Suprapubic skin (tissue), 3 donors: ENCODE results near the gene INSIG2.

Experiments
- CTCF ChIP-seq, 2 donors: fragments of 200-600 bp in 1 of 2; fragments of 450-650 bp in 1 of 2; sonication (generic) in 1 of 2; IDR thresholded peaks; one replicate each; pipeline ENCODE4 v1.5.1; 2016 to 2019; ENCODE audit warnings: antibody characterized with exemption in 2 of 2, mild to moderate bottlenecking in 1 of 2, moderate library complexity in 1 of 2
- POLR2A ChIP-seq, 2 donors: fragments of 450-650 bp; IDR thresholded peaks; one replicate each; pipeline ENCODE4 v1.6.1; 2017; ENCODE audit warnings: antibody characterized with exemption in 2 of 2, mild to moderate bottlenecking in 2 of 2, moderate library complexity in 2 of 2

GRCh38 chr2:118094503-118094902 lies 6.2 kb downstream of the INSIG2 start:
- no peak for TF ChIP-seq CTCF (IDR thresholded peaks at IDR 0.05)
- no peak for TF ChIP-seq POLR2A (IDR thresholded peaks at IDR 0.05)
